Fibroblast of lung (primary cell): ENCODE data around the gene CCDC171.

Experiments used
- CTCF ChIP-seq, 2 donors: IDR thresholded peaks in 1 of 2; conservative IDR thresholded peaks in 1 of 2; 1 replicate in 1 of 2; 2 replicates in 1 of 2; pipeline ENCODE4 v1.5.1; 2011 to 2012; ENCODE audit warnings: low read length in 2 of 2, control low read depth in 1 of 2, inconsistent platforms in 1 of 2, low read depth in 1 of 2, mild to moderate bottlenecking in 1 of 2
- EZH2 ChIP-seq: IDR thresholded peaks from 2 replicates; pipeline ENCODE4 v1.5.1; 2012; ENCODE audit warnings: low read length, control low read depth, mild to moderate bottlenecking; ENCODE audit errors: missing control alignments

GRCh38 chr9:15505921-15506320 is 46.9 kb upstream of the CCDC171 start:
- no peak for TF ChIP-seq CTCF (conservative IDR thresholded peaks at IDR 0.05 in 1 of 2, IDR thresholded peaks at IDR 0.05 in 1 of 2; ENCODE audit: low read depth in 1 of 2, low read length in 2 of 2)
- TF ChIP-seq EZH2, result no peak
